Measurements from ENCODE around the gene FAM241B.

FAM241B gene

DNA sequence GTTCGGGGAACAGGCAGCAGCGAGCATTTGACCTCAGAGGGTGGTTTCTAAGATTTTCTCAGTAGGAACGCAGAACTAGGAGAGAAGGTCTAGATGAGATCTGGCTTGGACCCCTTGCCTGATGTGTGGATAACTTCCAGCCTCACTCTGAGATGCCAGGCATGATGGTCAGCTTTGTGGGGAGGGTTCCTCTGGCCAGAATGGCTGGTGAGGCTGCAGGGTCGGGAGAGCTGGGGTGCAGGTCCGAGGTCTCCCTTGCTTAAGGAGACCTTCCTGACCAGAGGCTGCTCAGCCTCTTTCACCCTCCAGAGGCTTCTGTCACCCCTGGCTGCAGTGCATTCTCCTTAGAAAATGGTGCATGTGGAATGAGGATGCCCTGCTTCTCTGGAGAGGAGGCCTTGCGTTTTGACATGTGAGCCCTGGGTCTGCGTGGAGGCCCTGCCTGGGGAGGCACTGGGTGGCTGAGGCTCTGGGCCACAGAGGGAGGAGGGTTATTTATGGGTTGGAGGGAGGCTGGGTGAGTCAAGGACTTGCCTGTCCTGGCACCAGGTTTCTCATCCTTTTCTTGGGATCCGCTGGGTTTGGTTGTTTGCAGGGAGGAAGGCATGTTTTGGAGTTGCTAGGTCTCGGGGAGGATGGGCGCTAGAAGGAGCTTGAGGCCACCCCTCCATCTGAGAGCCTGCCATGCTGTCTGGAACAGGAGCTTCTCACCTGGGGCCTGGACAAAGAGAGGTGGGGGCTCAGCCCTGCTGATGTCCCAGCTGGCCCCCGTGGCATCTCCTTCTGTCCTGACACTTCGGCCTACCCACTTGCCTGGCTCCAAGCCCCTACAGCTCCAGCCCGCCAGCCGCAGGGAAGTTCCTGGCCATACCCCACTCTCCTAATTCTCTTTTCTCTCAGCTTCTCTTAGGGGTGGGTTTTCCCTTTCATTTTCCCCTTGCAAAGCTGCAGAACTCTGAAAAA, 3.9 kb downstream of the FAM241B start:
- DNase-seq (ENCODE audit: low read depth in 2 of 3, low spot score in 1 of 3) = no peak

- no peak for DNase-seq (ENCODE audit: low read depth in 2 of 3, low spot score in 1 of 3)
Observed at GRCh38 chr10:69634759-69635425, 4.8 kb downstream of the FAM241B start.

DNA sequence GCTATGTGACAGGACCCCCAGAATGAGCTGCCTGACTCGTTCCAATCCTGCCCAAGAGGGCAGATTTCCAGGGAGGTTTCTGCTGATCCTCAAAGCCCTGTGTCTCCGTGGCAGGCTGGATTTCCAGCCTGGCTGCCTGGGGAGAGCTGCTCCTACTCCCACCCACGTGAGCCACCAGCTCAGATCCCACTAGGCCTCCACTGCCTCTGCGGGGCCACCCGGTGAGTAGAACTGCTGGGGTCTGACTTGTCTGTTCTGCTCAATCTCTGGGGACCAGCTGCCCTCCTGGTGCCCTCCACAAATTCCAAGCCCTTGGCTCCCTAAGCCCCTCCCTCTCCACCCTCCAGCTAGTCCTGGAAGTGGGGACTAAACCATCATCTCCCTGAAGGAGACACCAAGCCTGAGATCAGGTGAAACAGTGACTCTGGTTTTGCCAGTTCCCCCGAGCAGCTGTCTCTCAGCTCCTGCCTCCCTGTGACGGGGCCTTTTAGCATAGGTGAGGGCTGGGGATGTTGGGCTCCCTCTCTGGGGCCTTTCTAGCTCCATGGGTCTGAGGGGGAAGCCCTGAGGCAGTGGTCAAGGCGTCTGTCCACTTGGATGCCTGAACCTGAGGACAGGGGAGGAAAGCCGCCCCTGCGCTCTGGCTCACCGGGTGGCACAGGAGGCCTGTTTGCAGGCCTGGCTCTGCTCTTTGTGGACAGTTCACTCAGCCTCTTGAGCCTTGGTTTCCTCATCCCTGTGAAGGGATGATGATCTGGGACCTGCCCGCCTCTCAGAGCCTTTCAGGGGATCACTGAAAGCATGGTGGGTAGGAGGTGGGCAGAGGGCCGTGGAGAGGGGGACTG, 5.6 kb downstream of the FAM241B start:
- no peak for DNase-seq (ENCODE audit: low read depth in 2 of 3, low spot score in 1 of 3)

- no peak for DNase-seq (ENCODE audit: low read depth in 2 of 3, low spot score in 1 of 3)
Observed at GRCh38 chr10:69636273-69636575, 6.2 kb downstream of the FAM241B start.

DNA sequence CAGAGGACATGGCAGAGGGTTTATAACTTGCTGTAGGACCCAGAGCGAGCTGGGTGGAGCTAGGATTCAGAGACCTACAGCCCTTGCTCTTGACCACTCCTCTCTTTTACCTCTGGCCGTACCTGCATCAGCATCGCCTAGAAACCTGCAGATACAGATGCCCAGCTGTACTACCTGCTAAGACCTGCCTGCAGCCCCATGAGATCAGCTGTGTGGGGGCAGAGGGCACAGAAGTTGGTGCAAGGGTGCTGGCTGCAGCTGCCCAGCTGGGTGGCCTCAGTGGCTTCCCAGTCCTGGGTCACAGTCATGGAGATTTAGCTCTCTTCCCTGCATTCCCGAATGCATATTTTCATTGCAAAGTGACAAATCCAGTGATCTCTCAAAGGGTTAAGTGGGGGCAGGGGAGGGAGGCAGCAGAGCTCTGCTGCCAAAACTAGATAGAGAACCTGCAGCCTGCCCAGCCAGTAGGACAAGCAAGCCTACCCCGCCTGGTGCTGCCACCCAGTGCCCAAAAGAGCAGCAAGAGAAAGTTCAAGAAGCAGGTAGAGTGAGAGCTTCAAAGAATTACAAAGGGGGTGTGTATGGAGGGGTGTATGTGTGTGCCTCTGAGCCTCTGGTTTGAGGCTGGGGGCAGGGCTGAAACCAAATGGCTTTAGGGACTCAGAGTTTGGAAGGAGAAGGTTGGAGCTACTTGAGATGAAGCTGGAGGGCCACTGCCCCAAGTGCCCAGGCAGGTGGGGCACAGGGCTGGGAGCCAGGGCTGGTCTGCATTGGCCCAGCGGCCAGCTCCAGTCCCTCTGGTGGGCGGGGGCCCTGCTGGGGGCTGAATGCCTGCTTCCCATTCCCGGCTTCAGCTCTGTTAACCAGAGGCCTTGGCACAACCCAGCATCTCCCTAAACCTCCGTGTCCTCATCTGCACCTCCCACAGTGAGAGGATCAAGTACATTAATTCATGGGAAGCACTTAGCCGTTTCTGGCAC, 6.9 kb downstream of the FAM241B start:
- DNase-seq (ENCODE audit: low read depth in 2 of 3, low spot score in 1 of 3) = no peak

DNA sequence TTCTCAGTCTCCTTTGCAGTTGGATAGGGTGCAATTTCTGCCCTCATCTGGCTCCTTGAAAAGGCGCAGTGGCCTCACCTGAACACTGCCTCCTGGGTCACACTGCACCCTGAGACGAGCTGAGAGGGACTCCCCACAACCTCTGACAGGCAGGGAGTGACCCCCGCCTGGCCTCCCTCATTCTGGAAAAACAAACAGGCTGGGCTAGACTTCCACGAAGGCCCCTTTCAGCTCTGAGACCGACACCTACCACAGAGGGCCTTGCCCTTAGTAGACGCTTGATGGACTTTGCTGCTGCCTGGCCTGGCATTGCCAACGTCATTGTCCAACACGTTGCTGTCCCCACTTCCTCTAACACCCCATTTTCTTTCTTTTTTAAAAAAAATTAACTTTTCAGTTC, 8.6 kb downstream of the FAM241B start:
- DNase-seq (ENCODE audit: low read depth in 2 of 3, low spot score in 1 of 3) = no peak

DNA sequence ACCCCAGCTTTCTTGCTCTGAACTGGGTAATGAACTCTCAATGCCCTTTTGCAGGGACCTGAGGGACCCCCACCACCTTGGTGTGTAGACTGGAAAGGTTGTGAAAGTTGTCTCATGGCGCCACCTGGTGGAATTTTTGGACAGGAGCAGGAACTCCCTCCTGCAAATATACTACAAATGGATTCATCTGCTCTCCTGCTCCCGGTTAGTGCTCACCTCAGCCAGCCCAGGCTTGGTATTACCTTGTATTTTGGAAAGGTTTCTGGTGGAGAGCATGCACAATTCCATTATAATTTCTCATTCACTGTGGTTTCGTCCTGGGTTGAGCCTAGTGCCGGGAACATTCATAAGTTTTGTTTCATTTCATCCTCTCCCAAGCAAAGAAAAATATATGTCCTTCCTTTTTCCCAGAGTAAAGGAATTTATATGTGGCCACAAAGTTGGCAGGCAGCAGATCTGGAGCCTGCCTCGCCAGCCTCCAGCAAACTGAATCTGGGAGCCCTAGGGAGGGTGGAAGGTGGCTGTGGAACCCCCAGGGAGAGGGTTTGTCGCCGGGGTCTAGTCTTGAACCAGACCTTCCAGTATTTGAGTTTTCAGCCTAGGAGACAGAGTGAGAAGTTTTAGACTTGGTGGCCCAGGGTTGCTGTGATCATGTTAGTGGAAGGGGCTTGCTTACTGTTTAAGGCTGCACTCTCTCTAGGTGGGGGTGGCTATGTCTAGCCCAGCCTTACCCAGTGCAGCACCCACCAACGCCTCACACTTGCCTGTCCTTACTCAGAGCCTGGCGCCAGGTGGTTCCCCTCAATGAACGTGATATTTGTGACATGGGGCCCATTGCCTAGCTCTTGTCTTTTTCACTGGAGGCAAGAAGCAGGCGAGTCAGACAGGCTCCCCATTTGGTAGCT, 9.5 kb downstream of the FAM241B start:
- peak in 2 of 3 donors; percentile 26 to 60 for DNase-seq (ENCODE audit: low read depth in 2 of 3, low spot score in 1 of 3)

DNA sequence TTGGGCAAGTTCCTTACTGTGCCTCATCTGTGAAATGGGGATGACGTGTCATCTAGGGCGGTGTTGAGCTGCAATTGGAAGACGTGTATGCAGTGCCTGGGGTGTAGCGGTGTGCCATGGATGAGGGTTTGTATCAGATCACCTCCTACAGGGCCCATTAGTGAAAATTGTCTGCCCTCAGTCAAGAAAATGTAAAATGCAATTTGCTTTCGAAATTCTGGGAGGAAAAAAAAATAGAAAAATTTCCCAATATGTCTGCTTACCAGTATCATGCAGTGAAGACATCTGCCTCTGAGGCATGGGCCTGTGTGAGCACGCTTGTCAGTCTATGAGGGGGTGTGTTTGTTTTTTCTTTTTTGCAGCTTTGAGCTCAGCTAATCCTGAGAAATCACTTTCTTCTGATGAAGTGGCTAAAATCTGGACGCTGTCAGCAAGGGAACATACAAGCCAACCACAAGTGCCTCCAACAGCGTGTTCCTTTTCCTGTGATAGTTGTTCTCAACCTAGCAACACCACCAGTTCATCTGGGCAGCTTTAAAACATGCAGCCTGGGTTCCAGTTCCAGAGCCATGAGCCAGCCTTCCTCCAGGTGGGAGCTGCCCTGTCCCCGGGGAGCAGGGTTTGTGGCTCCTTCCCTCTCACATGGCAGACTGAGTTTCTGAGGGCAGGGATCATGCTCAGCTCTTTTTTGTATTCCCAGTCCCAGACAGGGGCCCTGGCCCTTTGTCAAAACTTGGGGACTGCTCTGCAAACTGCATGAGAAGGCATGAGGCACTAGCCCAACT, 10.3 kb downstream of the FAM241B start:
- no peak for DNase-seq (ENCODE audit: low read depth in 2 of 3, low spot score in 1 of 3)

- no peak for DNase-seq (ENCODE audit: low read depth in 2 of 3, low spot score in 1 of 3)
Observed at GRCh38 chr10:69641261-69641980, 11.4 kb downstream of the FAM241B start.

- no peak for DNase-seq (ENCODE audit: low read depth in 2 of 3, low spot score in 1 of 3)
Observed at GRCh38 chr10:69642747-69643146, 12.7 kb downstream of the FAM241B start.

GRCh38 chr10:69643779-69644657, 14.0 kb downstream of the FAM241B start:
- DNase-seq (ENCODE audit: low read depth in 2 of 3, low spot score in 1 of 3) = no peak

GRCh38 chr10:69644658-69645295, 14.7 kb downstream of the FAM241B start:
- DNase-seq (ENCODE audit: low read depth in 2 of 3, low spot score in 1 of 3) = peak; percentile 21 to 35 (median 34)

- no peak for DNase-seq (ENCODE audit: low read depth in 2 of 3, low spot score in 1 of 3)
Observed at GRCh38 chr10:69645296-69646184, 15.5 kb downstream of the FAM241B start.

- no peak for DNase-seq (ENCODE audit: low read depth in 2 of 3, low spot score in 1 of 3)
Observed at GRCh38 chr10:69646185-69647060, 16.4 kb downstream of the FAM241B start.

- DNase-seq (ENCODE audit: low read depth in 2 of 3, low spot score in 1 of 3) = no peak
Observed at GRCh38 chr10:69647126-69647525, 17.1 kb downstream of the FAM241B start.
